ENCODE data around the gene ASPHD2.

ASPHD2 gene

DNA sequence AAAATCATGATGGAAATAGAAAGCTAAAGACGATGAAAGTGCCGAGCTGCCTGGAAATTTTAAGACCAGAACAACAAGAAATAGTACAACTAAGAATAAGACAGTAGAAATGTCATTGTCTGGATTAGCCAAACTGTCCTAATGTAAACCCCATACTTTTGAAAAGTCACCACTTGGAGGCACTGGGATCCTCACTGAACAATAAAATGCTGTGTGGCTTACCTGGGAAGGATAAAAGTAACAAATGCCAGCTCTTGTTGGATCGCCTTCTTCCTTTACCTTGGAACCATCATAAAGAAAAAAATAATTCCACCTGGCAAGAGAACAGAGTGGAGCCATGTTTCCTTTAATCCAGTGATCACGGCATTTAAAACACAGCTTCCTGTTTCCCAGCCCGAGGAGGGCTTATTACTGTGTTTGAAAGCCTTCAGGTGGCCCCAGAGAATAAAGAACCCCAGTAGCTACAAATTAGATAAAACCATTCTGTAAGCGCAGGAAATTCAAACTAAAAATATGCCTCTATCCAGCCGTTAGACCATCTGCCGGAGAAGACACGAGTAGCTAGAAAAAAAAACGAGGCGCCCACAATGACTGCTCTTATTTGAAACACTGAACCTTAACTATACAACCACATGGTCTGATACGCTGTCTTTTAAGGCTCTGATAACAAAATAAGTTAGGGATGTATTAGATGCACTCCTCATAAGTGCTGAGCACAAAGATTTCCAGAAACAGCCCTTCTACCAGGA lies 50.2 kb downstream of the ASPHD2 start:
- no peak for FAIRE-seq

DNA sequence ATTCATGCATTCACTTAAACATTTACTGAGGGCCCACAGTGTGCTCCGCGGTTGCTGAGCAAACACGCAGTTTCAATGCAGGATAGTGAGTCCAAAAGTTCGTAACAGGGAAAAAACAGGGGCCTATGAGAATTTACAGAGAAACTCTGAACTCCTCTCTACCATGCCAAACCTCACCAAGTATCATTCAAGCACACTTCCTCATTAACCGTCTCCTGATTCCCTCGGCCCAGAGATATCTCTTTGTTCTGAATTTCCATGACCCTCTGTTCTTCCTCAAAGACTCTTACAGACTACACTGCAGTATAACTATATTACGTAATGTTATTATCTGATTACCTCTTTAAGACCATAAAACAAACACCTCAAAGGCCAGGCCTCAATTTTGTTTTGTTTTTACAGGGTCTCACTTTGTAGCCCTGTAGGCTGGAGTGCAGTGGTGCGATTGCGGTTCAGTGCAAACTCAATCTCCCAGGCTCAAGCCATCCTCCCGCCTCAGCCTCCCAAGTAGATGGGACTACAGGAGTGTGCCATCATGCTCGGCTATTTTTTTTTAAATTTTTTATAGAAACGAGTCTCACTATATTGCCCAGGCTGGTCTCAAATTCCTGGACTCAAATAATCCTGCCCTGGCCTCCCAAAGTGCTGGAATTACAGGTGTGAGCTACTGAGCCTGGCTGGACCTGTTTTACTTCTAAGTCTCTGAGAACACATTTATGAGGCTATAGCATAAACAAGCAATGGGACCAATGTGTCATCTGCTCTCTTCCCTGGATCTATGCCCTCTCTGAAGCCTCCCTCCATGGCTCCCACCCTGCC lies 50.9 kb downstream of the ASPHD2 start:
- FAIRE-seq, result no peak

DNA sequence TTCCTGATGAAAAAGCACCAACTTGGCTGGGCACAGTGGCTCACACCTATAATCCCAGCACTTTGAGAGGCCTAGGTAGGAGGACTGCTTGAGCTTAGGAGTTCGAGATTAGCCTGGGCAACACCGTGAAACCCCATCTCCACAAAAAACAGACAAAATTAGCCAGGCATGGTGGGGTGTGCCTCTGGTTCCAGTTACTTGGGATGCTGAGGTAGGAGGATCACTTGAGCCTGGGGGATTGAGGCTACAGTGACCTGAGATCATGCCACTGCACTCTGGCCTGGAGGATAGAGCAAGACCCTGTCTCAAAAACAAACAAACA lies 51.5 kb downstream of the ASPHD2 start:
- FAIRE-seq, result no peak

DNA sequence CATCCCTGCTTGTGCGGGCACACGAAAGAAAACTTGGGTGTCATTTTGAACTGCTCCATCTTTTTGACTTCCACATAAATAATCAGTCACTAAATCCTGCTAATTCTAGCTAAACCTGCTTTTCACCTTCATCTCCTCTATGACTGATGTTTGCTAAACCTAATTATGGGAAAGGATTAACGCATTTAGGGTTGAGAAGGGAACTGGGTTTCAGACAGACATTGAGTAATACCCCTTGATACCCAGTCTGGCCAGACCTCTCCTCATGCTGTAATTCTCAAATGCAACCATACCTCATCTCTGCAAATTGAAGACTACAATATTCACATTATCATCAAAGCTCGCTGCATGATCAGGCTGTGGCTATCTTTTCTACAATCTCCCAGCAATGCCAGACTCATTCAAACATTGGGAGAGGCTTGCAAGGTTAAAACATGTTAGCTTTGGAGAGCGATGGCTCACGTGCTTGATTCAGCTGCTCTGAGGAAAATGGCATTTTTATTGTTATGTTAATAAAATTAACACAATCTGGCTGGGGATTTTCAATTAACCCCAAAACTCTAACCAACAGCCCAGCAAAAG lies 52.1 kb downstream of the ASPHD2 start:
- no peak for FAIRE-seq

DNA sequence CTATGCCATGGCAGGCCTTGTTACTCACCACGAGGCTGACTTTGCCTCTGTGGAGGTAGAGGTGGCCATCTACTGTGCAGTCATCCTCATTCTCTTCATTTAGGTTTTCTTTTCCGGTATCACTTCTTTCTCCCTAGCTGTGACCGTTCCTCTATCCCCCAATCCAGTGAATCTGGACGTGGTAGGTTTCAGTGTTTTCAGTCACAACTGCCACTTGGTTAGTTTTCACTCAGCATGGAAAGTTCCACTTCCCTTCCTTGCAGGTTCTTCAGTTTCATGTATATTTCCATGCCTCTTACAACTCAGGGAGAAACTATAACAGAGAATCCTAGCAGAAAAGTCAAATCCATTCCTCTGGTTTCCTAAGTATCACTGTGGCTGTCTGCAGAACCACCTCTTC lies 52.6 kb downstream of the ASPHD2 start:
- no peak for FAIRE-seq

DNA sequence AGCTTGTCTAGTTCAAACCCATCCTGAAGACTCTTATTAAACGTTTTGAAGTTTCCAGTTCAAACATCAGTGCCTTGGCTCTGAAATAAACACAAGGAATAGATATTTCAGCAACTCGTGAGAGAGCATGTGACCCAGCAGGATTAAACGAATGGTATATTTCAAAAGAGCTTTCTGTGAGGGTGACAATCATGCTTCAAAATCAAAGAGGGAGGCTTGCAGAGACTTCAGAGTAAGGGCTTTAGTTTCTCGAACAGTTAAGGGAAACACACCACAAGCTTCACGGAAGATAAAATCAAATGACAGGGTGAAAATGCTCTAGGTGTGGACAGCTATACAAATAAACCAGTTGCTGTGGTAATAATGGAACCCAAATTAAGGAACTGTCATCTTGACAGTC lies 53.1 kb downstream of the ASPHD2 start:
- FAIRE-seq, result no peak

DNA sequence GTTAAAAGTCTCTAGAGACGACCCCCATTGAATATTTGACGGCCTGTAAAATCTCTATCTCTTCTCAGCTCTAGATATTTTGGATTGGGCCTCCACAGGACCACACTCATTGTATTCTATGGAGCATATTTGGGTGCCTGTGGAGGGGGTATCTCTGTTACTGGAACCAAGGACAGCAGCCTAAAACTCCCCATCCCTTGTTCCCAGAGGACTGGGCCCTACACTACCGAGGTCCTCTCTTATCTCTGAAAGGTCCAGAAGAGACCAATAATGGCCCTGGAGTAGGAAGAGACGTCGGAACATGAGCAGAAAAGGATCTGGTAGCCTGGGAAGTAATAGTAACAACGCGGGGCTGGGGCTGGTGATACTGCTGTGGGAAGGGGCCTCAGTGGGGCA lies 54.0 kb downstream of the ASPHD2 start:
- FAIRE-seq, result no peak

DNA sequence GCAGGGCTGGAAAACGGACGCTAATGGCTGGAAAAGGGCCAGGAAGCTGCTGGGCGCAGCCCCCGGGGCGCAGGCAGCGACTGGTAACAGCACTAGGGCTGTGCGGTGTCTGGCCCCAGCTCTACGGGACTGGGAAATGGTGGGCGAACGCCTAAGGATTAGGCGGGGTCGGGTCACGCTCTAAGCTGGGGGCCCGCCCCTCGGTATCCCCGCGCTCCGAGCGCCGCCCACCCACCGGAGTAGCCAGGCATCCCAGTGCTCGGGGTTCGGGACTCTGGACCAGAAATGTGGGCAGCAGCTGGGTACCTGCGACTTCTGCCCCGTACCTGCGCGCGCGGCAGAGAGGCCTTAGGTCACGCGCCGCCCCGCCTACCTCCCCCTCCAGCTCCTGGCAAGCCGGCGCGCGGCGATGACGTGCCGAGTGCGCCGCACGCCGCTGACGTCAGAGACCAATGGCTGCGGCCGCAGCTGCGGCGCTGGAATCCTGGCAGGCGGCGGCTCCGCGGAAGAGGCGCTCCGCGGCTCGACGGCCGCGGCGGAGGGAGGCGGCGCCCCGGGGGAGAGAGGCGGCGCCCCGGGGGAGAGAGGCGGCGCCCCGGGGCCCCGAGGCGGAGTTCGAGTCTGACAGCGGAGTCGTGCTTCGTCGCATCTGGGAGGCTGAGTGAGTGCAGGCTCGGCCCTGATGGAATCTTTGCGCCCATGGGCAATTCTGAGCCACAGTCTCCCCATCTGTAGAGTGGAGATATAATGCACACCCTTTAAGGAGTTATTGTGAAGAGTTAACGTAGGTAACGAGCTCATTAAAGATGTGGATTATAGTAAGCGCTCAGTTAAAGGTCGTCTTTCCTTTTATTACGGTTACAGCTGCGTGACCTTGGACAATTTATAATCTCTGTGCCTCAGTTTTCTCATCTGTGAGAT lies 54.6 kb downstream of the ASPHD2 start, which contains the start of the genes HPS4 and SRRD:
HPS4 (minus strand) TSS at position 345 of the 921 bp plus-strand sequence. CDS start 2,021 bp downstream, outside the sequence.
SRRD (plus strand) TSS at position 439 of the 921 bp plus-strand sequence; CDS start at position 453, 14 bp downstream.
- FAIRE-seq, result no peak

DNA sequence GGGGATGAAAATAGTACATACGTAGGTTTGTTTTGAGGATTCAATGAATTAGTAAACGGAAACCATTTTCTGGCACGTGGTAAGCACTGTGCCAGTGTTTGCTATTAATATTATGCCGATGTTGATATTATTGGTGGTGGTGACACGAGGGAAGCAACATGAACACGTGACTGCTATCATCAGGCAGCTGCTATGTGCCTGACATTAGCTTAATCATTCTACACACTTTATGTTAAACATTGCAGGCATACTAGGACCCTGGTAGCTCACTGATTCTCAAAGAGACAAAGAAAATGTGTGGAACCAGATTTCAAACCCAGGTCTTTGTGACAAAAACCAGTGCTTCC lies 55.3 kb downstream of the ASPHD2 start:
- FAIRE-seq, result no peak

DNA sequence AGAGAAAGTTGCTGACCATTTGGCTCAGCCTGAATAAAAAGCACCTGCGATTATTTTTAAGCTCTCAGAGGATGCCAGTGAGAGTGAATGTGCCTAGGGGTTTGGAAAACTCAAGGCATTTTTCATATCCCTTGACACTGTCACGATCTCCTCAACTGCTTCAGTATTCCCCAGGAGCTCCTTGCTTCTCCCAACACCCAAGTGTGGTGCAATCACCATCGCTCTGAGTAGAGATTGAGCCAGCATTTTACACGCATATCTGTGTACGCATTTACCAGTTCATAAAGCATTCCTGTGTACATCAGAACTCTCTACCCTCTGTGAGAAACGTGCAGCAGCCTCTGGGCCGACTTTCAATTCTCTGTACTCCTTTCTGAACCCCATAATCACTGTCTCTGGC lies 56.0 kb downstream of the ASPHD2 start:
- no peak for FAIRE-seq

DNA sequence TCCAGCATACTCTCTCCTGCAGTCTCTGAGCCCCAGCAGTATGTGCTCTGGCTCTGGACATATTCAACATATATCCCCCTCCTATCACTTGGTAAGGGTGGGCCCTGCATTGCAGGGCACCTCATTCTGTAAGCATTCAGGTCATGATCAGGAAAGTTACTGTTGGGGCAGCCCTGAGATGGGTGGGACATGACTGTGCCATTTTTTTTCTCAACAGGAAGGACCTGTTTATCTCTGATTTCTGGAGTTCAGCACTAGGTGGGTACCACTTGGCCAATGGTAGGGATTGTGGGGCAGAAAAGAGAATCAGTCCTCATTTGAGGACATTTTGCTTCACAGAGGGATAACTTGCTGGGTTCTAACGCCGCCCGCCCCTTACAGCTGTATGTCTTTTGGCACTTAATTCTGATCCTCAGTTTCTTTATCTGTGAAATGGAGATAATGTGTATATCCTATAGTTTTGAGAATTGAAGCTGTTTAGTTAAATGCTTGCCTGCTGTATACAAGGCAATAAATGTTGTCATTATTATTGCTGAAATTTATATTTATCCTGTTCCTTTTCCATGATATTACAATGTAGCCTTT lies 56.8 kb downstream of the ASPHD2 start:
- no peak for FAIRE-seq

DNA sequence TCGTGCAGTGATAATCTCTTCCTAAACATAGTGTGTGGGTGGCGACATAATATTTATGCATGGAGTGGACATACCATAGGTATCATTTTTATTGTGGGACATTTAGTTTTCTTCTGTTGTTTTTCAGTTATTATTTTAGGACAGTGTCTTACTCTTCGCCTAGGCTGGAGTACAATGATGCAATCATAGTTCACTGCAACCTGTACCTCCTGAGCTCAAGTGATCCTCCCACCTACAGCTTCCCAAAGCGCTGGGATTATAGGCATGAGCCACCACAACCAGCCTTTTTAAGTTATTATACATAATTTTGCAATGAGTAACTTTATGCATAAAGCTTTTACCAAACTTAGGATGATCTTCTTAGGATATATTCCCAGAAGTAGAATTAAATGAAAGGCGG lies 57.3 kb downstream of the ASPHD2 start:
- FAIRE-seq, result no peak

DNA sequence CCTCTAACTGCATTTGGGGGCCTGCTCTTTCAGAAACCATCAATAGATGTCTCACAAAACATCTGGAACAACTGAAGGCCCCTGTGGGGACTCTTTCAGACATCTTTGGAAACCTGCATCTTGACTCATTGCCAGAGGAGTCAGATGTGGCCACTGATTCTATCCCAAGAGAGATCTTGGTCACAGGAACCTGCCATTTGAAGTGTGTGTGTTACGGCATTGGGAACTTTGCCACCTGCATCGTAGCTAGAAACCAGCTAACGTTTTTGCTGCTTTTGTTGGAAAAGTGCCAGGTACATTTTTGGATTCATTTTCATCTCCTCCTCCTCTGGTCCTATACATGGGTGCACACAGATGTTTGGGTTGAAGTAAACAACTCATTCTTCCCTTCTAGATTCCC lies 58.9 kb downstream of the ASPHD2 start:
- no peak for FAIRE-seq

DNA sequence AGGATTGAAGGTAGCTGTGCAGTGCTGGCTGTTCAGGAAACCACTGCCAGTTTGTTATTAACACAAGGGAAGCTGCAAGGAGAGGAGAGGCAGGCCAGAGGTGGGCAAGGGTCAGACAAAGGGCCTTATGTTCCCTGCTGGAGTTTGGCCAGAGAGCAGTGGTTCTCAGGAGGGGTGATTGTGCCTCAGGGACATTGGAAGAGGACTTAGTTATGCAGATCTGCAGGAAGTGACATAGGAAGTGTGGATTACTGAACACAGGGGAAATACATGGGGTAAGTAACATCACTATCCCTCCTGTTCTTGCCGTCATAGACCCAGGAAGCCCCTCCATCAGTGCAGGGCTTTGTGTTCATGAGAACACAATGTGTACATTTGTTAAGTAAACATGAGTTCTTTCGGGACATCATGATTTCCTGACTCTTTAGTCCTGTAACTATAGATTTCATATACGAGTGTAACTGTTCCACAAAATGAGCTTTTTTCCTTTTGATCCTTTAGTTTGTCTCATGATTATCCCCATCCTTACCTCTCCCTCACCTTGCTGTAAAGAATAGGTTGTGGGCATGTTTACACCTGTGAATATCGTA lies 60.5 kb downstream of the ASPHD2 start:
- no peak for FAIRE-seq

DNA sequence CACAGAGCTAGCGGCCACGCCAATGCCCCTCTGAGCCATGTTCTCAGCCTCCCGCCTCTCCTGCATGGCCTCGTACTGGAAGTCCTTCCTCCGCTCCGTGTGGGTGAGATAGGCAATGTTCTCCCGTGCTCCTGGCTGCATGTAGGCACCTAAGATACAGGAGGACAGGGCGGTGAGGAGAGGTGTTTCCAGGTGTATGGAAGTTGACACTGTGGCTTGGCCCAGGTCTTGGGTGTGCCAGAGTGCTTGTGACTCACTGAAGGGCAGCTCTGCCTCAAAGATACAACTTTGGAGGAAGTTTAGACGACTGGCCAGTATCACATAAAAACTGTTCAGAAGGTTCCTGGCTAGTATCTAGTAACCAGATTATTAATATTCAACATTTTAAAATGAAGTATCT lies 63.2 kb downstream of the ASPHD2 start:
- no peak for FAIRE-seq

DNA sequence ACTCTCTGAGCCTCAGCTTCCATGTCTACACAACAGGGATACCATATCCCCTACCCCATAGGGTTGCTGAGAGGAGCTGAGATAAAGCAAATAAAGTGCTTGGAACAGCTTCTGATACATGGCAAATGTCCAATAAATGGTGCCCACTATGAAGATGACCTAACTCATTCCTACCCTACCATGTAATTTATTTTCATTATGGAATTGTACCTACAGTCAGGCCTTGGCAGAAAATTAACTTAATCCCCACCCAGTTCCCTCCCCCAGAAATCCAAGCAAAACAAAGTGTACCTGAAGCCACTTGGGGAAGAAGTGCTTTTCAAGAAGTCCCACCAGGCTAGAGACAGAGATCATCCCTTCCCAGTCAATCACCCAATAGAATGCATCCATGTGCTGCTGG lies 65.4 kb downstream of the ASPHD2 start:
- FAIRE-seq, result no peak
